Cardiac muscle cell (in vitro differentiated cells and primary cell): Measurements from ENCODE around the gene KCNQ5. TPM values are rescaled to one million over a fixed set of nuclear protein-coding genes. Genes with fewer than 3 reads are reported as not detected.

Experiments used
- DNase-seq, 2 donors: peaks; one replicate each; pipeline versions ENCODE4 v3.0.0 to v3.0.0-alpha.2; 2010 to 2017; ENCODE audit warnings: low read depth in 1 of 2, low spot score in 1 of 2
- H3K27ac ChIP-seq: fragments of 200-600 bp; sonication (generic); 2 replicates; pipeline ENCODE4 v1.5.1; 2016
- H3K27me3 ChIP-seq: fragments of 200-600 bp; sonication (generic); 2 replicates; pipeline ENCODE4 v1.6.0; 2016; ENCODE audit warnings: control low read depth
- H3K36me3 ChIP-seq: fragments of 200-600 bp; sonication (generic); 2 replicates; pipeline ENCODE4 v1.5.1; 2016; ENCODE audit warnings: control low read depth
- H3K4me1 ChIP-seq: fragments of 200-600 bp; sonication (generic); 2 replicates; pipeline ENCODE4 v1.8.1; 2017; ENCODE audit warnings: low read depth, mild to moderate bottlenecking, mixed run types
- H3K4me3 ChIP-seq: fragments of 200-600 bp; sonication (generic); 2 replicates; pipeline ENCODE4 v1.5.1; 2016; ENCODE audit warnings: mild to moderate bottlenecking
- H3K9me3 ChIP-seq: fragments of 200-600 bp; sonication (generic); 2 replicates; pipeline ENCODE4 v1.5.1; 2017; ENCODE audit warnings: low read depth, mild to moderate bottlenecking, control low read depth
- CTCF ChIP-seq: IDR thresholded peaks from 2 replicates; pipeline ENCODE4 v1.5.1; 2012; ENCODE audit warnings: low read depth, mild to moderate bottlenecking, low read length
- polyA plus RNA-seq: library from polyadenylated mRNA; unstranded; fragments of >200 nt; fragmentation: Nextera tagmentation; extraction: Ambion mirVana; gene quantifications from 2 replicates; pipeline ENCODE4 v1.2.1, GENCODE V29; 2016
- total RNA-seq: library from RNA; depleted of rRNA; stranded (reverse); fragments of >200 nt; gene quantifications from 2 replicates; pipeline ENCODE4 v1.2.3, GENCODE V29; 2016

KCNQ5 gene
- total and polyA plus RNA-seq, 2 experiments from 2014 or later, result 31.4 to 45.4 TPM

DNA sequence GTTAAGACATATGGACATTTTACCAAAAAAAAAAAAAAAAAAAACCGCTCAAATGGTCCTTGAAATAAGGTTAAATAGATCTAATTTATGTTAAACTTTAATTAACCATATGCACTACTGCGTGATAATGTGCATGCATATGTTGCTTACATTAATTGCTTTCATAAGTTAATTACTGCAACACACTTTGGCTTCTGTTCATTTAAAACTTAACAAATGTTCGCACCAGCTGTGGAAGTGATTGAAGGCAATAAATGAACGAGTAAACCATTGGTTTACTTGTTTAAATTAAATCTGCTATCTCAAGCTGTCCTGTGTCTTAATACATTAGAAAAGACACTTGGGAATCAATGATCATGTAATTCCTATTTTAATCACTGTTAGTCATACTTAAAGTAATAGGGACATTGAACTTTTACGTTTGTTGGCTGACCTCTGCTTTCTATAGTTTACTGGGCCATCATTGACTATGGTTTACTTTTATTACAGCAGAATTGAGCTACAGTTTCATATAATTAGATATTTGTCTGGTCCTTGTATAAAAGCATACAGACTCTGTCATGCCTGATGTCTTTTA is 308.8 kb downstream of the KCNQ5 start:
- TF ChIP-seq CTCF, result no peak
- Histone ChIP-seq H3K9me3 (no peaks in the 10 kb centered on the region), H3K27me3 (no peaks in the 10 kb centered on the region), H3K27ac (no peak overlapping the region), H3K4me3 (no peak overlapping the region), H3K36me3 (no peaks in the 10 kb centered on the region), H3K4me1 (no peaks in the 10 kb centered on the region)
- no peak for DNase-seq

- Histone ChIP-seq H3K4me3 (no peak overlapping the region), H3K9me3 (no peaks in the 10 kb centered on the region), H3K27ac (peak overlapping the region; percentile 32), H3K4me1 (no peaks in the 10 kb centered on the region), H3K27me3 (no peaks in the 10 kb centered on the region), H3K36me3 (no peaks in the 10 kb centered on the region)
- no peak for DNase-seq
- TF ChIP-seq CTCF, result no peak
Observed at GRCh38 chr6:72931325-72931887, 309.5 kb downstream of the KCNQ5 start.

DNA sequence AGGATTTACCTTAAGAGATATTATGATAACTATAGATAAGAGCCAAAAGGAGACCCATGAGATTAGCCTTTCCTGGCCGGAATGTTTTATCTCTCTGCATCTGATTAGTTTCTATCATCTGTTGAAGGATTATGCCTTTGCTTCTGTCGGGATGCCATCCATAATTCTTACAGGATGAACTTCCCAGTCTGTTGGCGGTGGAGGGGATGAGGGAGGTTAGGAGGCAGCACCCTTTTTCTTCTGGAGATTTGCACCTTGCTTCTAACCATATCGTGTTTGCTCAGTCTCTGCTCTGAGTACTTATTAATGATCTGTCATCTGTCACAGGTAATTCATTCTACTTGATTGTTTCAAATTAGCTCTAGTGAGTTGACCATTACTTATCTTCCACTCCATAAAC is 311.4 kb downstream of the KCNQ5 start:
- Histone ChIP-seq H3K4me1 (no peaks in the 10 kb centered on the region), H3K36me3 (no peaks in the 10 kb centered on the region), H3K9me3 (no peaks in the 10 kb centered on the region), H3K27ac (no peak overlapping the region), H3K4me3 (no peak overlapping the region), H3K27me3 (no peaks in the 10 kb centered on the region)
- DNase-seq, result no peak
- TF ChIP-seq CTCF, result no peak

- no peak overlapping the region for H3K4me3 ChIP-seq
- H3K36me3 ChIP-seq, result no peaks in the 10 kb centered on the region
- H3K27ac ChIP-seq, result no peak overlapping the region
- H3K4me1 ChIP-seq, result no peaks in the 10 kb centered on the region
- no peak for DNase-seq
- no peaks in the 10 kb centered on the region for H3K9me3 ChIP-seq
- no peak for TF ChIP-seq CTCF
- no peaks in the 10 kb centered on the region for H3K27me3 ChIP-seq
Observed at GRCh38 chr6:72936766-72937559, 315.1 kb downstream of the KCNQ5 start.

DNA sequence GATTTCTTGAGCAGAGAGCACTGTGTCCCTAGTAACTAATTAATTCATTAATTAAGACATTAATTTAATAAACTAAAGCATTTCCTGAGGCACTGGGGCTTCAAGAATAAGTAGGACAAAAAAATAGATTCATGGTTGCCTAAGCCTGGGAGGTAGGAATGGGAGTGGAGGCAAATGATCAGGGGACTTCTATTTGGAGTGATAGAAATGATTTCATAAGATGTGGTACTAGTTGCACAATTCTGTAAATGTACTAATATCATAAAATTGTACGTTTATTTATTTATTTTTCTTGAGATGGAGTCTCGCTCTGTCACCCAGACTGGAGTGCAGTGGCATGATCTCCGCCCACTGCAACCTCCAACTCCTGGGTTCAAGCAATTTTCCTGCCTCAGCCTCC is 316.2 kb downstream of the KCNQ5 start:
- Histone ChIP-seq H3K27me3 (no peaks in the 10 kb centered on the region), H3K27ac (no peak overlapping the region), H3K4me3 (no peak overlapping the region), H3K36me3 (no peaks in the 10 kb centered on the region), H3K9me3 (no peaks in the 10 kb centered on the region), H3K4me1 (no peaks in the 10 kb centered on the region)
- no peak for TF ChIP-seq CTCF
- peak in 1 of 2 donors; percentile 17 for DNase-seq
